Astrocyte of the hippocampus (primary cell): ENCODE measurements around the gene GALK1.

ENCODE experiments used
- DNase-seq: peaks from one replicate; pipeline ENCODE4 v3.0.0; 2011; ENCODE audit warnings: low read depth, low spot score

The GALK1 gene

DNA sequence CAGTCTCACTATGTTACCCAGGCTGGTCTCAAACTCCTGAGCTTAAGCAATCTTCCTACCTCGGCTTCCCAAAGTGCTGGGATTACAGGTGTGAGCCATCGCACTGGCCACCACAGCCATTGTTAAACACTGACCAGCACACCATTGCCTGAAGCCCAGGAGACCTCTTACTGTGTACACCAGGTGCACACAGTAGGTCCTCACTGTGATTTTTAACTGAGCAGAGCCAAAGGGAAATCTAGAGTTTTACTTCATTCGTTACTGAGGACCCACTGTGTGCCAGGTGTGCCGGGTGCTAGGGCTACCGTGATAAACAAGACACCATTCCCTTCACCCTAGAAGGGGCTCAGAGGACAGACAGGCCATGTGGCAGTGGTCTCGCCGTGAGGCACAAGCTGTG lies 39.5 kb downstream of the GALK1 start:
- DNase-seq, result no peak

DNA sequence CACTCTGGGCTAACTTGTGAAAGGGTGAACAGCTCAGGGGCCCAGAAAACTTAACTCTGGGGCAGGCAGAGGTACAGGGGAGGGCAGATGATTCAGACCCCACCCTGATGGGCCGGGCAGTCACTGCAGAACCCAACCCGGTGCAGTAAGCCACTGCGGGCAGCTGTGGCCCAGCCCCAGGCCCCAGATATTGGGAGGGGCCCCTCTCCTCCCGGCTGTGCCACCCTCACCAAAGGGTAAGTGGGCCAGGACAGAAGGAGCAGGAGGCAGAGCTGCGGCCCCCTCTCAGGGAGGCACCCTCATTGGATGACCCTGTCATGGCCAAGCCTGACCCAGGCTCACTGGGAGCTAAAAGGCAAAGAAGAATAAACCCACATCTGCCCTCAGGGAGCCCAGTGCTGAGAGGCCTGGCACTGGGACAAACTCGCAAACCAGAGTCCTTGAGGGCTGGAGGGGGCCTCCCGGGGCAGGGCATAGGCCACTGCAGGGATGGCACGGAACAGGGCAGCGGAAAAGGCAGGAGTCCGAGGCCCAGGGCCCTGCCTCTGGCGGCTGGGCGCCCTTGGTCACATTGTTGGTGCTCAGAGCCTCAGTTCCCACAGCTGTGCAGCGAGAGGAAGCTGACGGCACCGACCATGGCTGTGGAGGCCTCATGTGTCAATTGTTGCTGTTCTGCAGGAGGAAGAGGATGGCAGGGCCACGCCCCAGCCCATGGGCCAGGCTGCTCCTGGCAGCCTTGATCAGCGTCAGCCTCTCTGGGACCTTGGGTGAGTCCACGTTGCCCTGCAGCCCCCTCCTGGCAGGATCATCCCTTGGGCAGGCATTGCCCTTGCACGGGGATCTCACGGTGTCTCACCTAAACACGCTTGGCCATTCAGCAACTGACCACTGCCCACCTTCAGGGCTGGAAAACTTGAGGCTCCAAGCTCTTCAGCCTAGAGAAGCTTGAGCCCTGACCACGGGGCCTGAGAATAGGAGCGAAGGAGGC lies 40.7 kb downstream of the GALK1 start:
- DNase-seq, result no peak

DNA sequence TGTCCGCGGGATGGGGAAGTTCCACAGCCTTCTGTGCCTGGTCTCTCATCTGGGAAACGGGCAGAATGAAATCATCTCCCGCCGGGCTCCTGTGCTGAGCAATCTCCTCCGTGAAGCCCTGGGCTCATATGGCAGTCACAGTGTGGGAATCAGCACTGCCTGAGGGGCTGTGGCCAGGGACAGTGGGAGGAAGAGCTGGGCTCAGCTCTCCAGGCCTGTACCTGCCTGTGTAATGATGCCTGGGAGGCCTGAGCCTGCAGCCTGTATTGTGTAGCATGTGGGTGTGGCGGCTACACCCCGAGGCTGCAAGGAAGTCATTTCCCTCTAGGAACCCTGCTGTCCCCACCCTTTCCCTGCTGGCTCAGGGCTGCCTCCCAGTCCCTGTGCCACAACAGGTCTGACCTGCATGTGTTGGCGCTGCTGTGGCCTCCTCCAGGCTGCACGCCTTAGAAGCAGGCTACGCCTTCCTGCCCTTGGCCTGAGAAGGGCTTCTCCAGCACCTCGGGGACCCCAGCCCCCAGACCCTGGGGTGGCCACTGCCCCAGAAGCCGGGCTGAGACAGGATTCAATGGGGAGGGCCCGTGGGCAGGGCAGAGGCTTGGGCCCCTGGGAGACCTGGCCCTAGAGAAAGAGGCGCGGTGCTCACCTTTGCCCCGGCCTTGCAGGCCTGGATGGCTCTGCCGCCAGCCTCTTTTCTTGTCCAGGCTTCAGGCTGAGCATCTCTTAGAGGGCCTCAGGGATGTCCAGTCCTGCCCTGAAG lies 41.6 kb downstream of the GALK1 start:
- DNase-seq, result peak; percentile 27

DNA sequence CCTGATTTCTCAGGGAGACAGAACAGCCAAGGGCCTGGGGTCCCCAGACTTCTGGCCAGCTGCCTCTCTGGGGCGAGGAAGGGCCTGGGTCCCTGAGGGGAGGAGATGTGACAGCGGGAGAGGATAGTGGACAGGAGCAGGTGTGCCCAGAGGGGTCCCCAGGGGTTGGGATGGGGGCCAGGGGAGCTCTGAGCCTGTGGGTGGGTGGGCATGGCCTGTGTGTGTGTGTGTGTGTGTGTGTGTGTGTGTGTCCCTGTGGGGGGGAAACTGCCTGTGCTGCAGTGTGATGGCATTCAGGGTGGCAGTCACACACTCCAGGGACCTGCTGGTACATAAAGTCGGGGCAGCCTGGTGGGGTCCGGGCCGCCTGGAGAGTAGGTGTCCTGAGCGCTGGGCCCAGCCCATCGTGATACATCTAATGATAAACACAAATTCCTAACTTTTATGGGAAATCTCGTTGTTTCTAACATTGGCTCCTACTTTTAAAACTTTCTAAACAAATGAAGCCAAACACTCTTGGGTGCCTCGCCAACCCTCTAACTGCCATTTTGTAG lies 42.4 kb downstream of the GALK1 start:
- DNase-seq, result no peak

DNA sequence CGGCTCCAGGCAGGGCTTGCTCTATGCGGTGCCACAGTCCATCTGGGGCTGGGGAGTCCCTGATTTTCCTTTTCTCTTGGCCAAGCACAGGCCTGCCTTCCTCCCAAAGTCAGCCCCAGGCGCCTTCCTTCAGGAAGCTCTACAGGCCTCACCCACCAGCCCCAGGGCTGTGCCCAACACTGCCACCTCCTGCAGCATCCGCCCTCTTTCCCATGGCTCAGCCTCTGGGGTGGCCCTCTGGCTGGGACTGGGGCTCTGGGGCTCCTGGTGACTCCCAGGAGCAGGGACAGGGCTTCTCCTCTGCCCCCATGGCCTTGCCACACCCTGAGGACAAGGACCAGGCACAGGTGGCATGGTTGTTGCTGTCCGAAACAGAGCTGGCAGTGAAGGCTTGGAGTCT lies 42.9 kb downstream of the GALK1 start:
- no peak for DNase-seq

DNA sequence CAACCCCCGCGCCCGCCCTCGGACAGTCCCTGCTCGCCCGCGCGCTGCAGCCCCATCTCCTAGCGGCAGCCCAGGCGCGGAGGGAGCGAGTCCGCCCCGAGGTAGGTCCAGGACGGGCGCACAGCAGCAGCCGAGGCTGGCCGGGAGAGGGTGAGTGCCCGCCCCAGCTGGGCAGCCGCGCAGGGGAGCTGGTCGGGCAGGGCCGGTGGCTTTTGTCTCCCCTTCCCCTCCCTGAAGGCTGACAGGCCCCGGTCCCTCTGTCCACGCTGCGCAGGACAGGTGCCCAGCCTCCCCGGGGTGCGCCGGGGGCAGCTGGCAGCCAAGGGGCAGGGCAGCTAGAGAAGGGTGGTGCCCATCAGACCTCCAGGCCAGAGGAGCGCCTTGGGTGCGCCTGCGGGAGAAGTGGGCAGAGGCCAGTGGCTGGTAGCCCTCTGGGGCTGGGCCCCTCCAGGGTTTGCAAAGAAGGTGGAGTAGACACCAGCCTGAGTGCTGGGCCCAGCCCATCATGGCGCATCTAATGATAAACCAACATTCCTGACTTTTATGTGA lies 43.5 kb downstream of the GALK1 start:
- no peak for DNase-seq

DNA sequence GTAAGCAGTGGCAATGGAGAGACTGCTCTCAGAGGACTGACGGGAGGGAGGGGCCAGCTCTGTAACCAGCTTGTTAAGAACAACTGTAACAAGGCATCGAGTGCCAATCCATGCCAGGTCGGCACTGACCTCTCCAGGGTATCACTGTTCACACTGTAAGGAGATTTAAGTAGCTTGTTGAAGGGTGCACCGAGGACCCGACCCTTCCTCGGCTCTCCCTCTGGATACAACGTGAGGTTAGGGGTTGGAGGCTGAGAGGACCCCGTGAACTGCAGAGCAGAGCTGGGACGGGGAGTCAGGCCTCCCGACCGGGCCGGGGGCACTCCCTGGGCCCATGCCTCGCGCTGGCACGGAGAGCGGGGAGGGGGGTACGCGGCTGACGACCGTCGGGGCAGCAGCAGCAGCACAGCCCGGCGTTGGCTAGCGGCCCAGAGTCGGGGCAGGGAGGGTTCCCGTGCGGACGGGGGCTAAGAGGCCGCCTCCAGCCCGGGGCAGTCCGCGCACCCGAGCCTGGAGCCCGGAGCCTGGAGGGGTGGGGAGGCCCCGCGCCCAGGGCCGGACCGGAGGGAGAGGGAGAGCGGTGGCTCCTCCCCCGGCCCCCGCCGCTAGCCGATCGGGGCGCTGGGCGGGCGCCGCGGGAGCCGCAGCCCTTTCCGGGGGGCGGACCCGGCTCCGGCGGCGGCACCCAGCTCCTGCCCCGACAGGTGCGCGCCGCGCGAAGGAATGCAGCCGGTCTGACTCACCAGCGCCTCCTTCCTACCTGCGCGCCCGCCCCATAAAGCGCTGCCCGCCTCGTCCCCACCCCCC lies 44.1 kb downstream of the GALK1 start, which contains the start of gene ITGB4:
TSS of gene ITGB4 (plus strand) at position 804 of the 807 bp plus-strand sequence. CDS start 3,245 bp downstream, outside the sequence.
- peak; percentile 69 for DNase-seq

DNA sequence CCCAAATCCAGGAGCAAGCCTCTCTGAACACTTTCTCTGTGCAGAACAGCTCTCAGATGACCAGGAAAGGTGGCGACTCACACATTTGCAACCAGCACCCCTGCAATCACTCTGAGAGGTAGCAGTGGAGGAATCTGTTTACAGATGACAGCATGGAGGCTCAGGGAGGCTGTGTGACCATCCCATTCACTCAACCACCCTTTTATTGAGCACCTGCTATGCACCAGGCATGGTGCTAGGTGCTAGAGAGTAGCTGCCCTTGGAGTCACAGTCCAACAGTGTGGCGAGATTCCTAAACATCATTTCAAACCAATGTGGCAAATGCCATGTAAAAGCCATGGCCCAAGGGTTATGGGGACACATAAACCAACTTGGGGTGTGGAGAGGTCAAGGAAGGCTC lies 45.3 kb downstream of the GALK1 start:
- no peak for DNase-seq

DNA sequence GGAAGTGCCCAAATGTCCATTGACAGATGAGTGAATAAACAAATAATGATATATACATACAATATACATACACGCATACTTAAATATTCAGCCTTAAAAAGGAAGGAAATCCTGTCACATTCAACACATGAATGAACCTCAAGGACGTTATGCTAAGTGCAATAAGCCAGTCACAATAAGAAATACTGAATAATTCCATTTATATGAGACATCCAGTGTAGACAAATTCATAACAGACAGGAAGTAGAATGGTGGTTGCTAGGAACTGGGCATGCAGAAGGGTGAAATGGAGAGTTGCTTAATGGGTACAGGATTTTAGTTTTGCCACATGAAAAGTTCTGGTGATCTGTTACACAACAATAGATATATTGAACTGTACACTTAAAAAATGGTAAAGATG lies 52.5 kb downstream of the GALK1 start:
- DNase-seq, result no peak
